ENCODE results near the gene WDR64. TPM values are rescaled to one million over a fixed set of nuclear protein-coding genes. Genes with fewer than 3 reads are reported as not detected.
"Not testable (repeated sequence)": the region's sequence is repeated elsewhere in the genome, so short reads cannot be mapped to it uniquely, and the experiment has no call there.

Gene WDR64
- total RNA-seq, 1 donor from 2014 or later, result not detected

DNA sequence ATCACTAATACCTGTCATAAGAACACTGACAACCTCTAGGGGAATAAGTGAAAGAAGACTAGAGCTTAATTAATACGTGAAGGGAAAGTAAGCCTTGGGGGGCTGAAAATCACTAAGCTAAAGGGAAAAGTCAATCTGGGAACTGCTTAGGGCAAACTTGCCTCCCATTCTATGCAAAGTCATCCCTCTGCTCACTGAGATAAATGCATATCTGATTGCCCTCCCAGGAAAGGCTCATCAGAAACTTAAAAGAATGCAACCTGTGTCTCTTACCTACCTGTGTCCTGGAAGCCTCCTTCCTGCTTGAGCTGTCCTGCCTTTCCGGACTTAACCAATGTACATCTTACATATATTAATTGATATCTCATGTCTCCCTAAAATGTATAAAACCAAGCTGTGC lies 81.8 kb downstream of the WDR64 start:
- TF ChIP-seq, protein P1, sequence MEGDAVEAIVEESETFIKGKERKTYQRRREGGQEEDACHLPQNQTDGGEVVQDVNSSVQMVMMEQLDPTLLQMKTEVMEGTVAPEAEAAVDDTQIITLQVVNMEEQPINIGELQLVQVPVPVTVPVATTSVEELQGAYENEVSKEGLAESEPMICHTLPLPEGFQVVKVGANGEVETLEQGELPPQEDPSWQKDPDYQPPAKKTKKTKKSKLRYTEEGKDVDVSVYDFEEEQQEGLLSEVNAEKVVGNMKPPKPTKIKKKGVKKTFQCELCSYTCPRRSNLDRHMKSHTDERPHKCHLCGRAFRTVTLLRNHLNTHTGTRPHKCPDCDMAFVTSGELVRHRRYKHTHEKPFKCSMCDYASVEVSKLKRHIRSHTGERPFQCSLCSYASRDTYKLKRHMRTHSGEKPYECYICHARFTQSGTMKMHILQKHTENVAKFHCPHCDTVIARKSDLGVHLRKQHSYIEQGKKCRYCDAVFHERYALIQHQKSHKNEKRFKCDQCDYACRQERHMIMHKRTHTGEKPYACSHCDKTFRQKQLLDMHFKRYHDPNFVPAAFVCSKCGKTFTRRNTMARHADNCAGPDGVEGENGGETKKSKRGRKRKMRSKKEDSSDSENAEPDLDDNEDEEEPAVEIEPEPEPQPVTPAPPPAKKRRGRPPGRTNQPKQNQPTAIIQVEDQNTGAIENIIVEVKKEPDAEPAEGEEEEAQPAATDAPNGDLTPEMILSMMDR (conservative IDR thresholded peaks at IDR 0.05), result no peak
- H3K27me3 Mint-ChIP-seq (ENCODE audit: low read depth), result peaks cover 21% of the 10 kb centered on the region
- peaks cover 13% of the 10 kb centered on the region for H3K4me1 Mint-ChIP-seq

DNA sequence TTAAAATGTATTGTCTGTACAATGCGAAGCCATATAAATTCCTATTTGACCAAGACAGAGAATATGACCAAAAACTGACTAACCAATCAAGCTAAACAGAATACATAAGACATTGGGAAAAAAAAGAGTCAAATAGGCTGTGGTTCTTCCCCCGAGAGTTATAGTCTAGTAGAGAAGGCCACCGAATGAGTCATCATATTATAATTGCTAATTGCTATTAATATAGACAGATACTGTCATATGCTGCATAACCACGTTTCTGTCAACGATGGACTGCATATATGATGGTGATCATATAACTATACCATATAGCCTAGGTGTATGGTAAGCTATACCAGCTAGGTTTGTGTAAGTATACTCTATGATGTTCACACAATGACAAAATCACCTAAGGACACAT lies 82.5 kb downstream of the WDR64 start:
- H3K27ac Mint-ChIP-seq (ENCODE audit: unreplicated experiment), result no peak overlapping the region
- no peaks in the 10 kb centered on the region for H3K36me3 Mint-ChIP-seq (ENCODE audit: low read depth)
- H3K27me3 Mint-ChIP-seq (ENCODE audit: low read depth), result peaks cover 14% of the 10 kb centered on the region
- no peak for DNase-seq (ENCODE audit: low read depth, low spot score)
- H3K4me1 Mint-ChIP-seq, result peaks cover 13% of the 10 kb centered on the region
- no peak overlapping the region for H3K4me3 Mint-ChIP-seq
- TF ChIP-seq, protein P1 (conservative IDR thresholded peaks at IDR 0.05), result no peak
- H3K9me3 Mint-ChIP-seq, result no peaks in the 10 kb centered on the region

More for the DNA sequence above, 81.8 kb downstream of the WDR64 start:
- Mint-ChIP-seq H3K36me3 (ENCODE audit: low read depth) (no peaks in the 10 kb centered on the region), H3K27ac (ENCODE audit: unreplicated experiment) (no peak overlapping the region), H3K4me3 (no peak overlapping the region), H3K9me3 (no peaks in the 10 kb centered on the region)
- no peak for DNase-seq (ENCODE audit: low read depth, low spot score)

DNA sequence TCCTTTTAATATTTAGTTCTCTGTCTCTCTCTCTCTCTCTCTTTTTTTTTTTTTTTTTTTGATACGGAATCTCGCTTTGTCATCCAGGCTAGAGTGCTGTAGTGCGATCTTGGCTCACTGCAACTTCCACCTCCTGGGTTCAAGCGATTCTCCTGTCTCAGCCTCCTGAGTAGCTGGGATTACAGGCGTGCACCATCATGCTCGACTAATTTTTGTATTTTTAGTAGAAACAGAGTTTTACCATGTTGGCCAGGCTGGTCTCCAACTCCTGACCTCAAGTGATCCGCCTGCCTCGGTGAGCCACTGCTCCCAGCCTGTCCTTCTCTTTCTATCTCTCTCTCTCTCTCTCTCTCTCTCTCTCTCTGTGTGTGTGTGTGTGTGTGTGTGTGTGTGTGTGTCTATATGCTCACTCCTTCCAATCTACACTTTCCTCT lies 83.4 kb downstream of the WDR64 start:
- H3K9me3 Mint-ChIP-seq; H3K4me3 Mint-ChIP-seq; H3K36me3 Mint-ChIP-seq (ENCODE audit: low read depth); DNase-seq (ENCODE audit: low read depth, low spot score); H3K27me3 Mint-ChIP-seq (ENCODE audit: low read depth): not testable (repeated sequence)
- Mint-ChIP-seq H3K27ac (ENCODE audit: unreplicated experiment) (peak overlapping the region; percentile 73), H3K4me1 (peaks cover 13% of the 10 kb centered on the region)

DNA sequence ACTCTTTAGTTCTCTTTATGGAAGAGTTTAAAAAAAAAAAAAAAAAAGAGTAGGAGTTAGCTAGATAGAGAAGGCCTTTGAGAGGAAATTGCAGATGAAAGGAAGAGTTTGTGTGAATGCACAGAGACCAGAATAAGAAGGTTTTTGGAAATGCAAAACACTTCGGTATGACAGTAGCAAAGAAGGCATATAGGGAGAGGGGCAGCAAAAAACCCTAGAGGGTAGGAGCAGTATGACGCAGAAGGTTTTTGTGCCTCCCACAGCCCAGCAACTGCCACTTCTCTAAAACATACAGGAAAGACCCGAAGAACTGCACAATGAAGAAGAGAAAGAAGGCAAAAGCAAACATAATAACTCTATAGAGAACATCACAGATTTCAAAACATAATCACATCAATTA lies 84.3 kb downstream of the WDR64 start:
- Mint-ChIP-seq H3K27me3 (ENCODE audit: low read depth) (peaks cover 5% of the 10 kb centered on the region), H3K9me3 (no peaks in the 10 kb centered on the region), H3K36me3 (ENCODE audit: low read depth) (no peaks in the 10 kb centered on the region), H3K4me1 (peaks cover 13% of the 10 kb centered on the region), H3K4me3 (no peak overlapping the region), H3K27ac (ENCODE audit: unreplicated experiment) (no peak overlapping the region)
- TF ChIP-seq, protein P1 (conservative IDR thresholded peaks at IDR 0.05), result no peak
- no peak for DNase-seq (ENCODE audit: low read depth, low spot score)

DNA sequence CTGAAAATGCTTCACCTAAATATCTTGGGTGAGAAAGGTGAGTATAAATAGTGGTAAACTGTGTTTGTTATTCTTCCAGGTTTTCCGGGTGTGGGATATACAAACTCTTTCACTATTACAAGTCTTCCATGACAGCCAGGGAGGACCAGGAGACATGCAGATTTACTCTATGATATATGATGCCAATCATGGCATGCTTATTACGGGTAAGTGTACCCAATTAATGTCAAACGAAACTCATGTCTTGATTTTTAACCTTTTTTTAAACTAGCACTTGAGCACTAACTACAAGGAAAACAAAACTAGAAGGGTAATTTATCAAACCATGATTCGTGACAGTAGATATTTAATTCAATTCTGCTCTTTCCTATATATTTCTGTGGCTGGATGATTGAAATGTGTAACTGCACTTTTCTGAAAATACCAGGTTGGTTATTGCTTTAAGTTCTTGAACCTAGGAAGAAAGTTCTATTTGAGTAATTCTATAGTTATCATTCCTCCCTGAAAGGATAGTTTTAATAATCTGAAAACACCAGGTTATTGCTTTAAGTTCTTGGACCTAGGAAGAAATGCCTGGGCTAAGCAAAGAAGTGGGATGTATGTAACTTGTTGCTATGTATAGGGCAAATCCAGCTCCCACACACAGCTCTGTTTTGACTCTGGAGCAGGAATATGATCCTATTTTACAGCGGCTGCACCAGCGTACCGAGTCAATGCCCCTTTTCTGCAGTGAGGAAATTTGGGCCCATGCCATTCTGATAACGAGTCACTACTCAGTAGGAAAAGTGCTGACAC lies 86.4 kb downstream of the WDR64 start:
- TF ChIP-seq, protein P1 (conservative IDR thresholded peaks at IDR 0.05), result no peak
- Mint-ChIP-seq H3K27ac (ENCODE audit: unreplicated experiment) (no peak overlapping the region), H3K4me3 (no peak overlapping the region), H3K9me3 (no peaks in the 10 kb centered on the region), H3K27me3 (ENCODE audit: low read depth) (peaks cover 2% of the 10 kb centered on the region), H3K36me3 (ENCODE audit: low read depth) (no peaks in the 10 kb centered on the region), H3K4me1 (peaks cover 13% of the 10 kb centered on the region)
- DNase-seq (ENCODE audit: low read depth, low spot score), result no peak

DNA sequence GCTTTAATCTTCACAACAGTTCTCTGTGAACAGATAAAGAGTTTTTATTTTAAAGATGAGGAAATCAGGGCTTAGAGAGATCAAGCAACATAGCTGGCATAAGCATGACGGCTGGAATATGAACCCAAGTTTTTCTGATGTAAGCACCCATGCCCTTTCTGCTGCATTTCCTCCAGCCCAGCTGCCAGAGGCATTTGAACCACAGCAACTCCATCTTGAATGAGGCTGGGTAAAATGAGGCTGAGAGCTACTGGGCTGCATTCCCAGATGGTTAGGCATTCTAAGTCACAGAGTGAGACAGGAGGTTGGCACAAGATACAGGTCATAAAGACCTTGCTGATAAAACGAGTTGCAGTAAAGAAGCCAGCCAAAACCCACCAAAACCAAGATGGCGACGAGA lies 90.0 kb downstream of the WDR64 start:
- DNase-seq (ENCODE audit: low read depth, low spot score), result no peak
- H3K27me3 Mint-ChIP-seq (ENCODE audit: low read depth), result no peaks in the 10 kb centered on the region
- H3K4me3 Mint-ChIP-seq, result no peak overlapping the region
- H3K36me3 Mint-ChIP-seq (ENCODE audit: low read depth), result no peaks in the 10 kb centered on the region
- no peaks in the 10 kb centered on the region for H3K4me1 Mint-ChIP-seq
- no peak overlapping the region for H3K27ac Mint-ChIP-seq (ENCODE audit: unreplicated experiment)
- no peaks in the 10 kb centered on the region for H3K9me3 Mint-ChIP-seq
- TF ChIP-seq, protein P1 (conservative IDR thresholded peaks at IDR 0.05), result no peak

Measured in neural crest cell (in vitro differentiated cells).